ENCODE measurements around the gene ZCCHC7. TPM values are rescaled to one million over a fixed set of nuclear protein-coding genes. Genes with fewer than 3 reads are reported as not detected.

Gene ZCCHC7
- total and polyA plus RNA-seq, 2 experiments from 2014 or later, result 29.8 to 38.8 TPM

GRCh38 chr9:37379835-37380234 lies 259.5 kb downstream of the ZCCHC7 start:
- Histone ChIP-seq H2AFZ (no peak overlapping the region), H3K4me3 (no peak overlapping the region), H4K20me1 (replicated peaks; ENCODE audit: insufficient read depth) (no peaks in the 10 kb centered on the region), H3K4me2 (no peak overlapping the region), H3K36me3 (ENCODE audit: insufficient read depth) (no peaks in the 10 kb centered on the region), H3K27ac (ENCODE audit: low read depth) (no peak overlapping the region), H3K9me2 (ENCODE audit: insufficient read depth) (no peaks in the 10 kb centered on the region), H3K27me3 (ENCODE audit: insufficient read depth) (no peaks in the 10 kb centered on the region), H3K79me2 (replicated peaks; ENCODE audit: insufficient read depth) (no peaks in the 10 kb centered on the region), H3F3A (replicated peaks; ENCODE audit: low read depth) (no peaks in the 10 kb centered on the region), H3K4me1 (ENCODE audit: insufficient read depth) (no peaks in the 10 kb centered on the region)
- Mint-ChIP-seq H3K27ac (no peak overlapping the region), H3K4me1 (peaks cover 6% of the 10 kb centered on the region; the same call in 1 of the 3 replicates), H3K36me3 (ENCODE audit: low read depth) (no peaks in the 10 kb centered on the region), H3K27me3 (ENCODE audit: insufficient read depth, low read depth, poor library complexity) (peaks cover 1% of the 10 kb centered on the region), H3K4me3 (no peak overlapping the region), H3K9me3 (no peaks in the 10 kb centered on the region)
- ATAC-seq (no peak), DNase-seq (ENCODE audit: low spot score) (no peak)
- TF ChIP-seq JUNB (IDR thresholded peaks at IDR 0.05; ENCODE audit: unreplicated experiment) (no peak), ZNF114 (CRISPR knock-in tag; IDR thresholded peaks at IDR 0.05) (no peak), ETS1 (IDR thresholded peaks at IDR 0.05) (no peak), EZH2phosphoT487 (IDR thresholded peaks at IDR 0.05; ENCODE audit: unreplicated experiment) (no peak), EZH2 (IDR thresholded peaks at IDR 0.05; ENCODE audit: low read depth, unreplicated experiment) (no peak), ZNF331 (CRISPR knock-in tag; IDR thresholded peaks at IDR 0.05; ENCODE audit: low read depth) (no peak), CREB1 (CRISPR knock-in tag; IDR thresholded peaks at IDR 0.05; ENCODE audit: low read depth) (no peak), STAT1 (IDR thresholded peaks at IDR 0.05; ENCODE audit: unreplicated experiment) (no peak), NANOG (IDR thresholded peaks at IDR 0.05; ENCODE audit: borderline replicate concordance) (no peak), ZNF462 (CRISPR knock-in tag; IDR thresholded peaks at IDR 0.05) (no peak), CTCF (conservative IDR thresholded peaks at IDR 0.05; ENCODE audit: low read depth in 2 of 2) (no peak), REST (IDR thresholded peaks at IDR 0.05; ENCODE audit: unreplicated experiment) (no peak), POLR2AphosphoS5 (IDR thresholded peaks at IDR 0.05; ENCODE audit: low read depth) (no peak)
